C4-2B (cell line): ENCODE results near the gene FOXK1.

Source experiments
- H3K27ac ChIP-seq: fragments of 450-650 bp; 2 replicates; pipeline ENCODE4 v1.5.1; 2017
- CTCF ChIP-seq: fragments of 450-650 bp; conservative IDR thresholded peaks from 2 replicates; pipeline ENCODE4 v1.5.1; 2017; ENCODE audit warnings: mild to moderate bottlenecking
- ZFX ChIP-seq: fragments of 450-650 bp; IDR thresholded peaks from 2 replicates; pipeline ENCODE4 v1.6.1; 2017

Gene FOXK1

GRCh38 chr7:4657640-4658417, 24.3 kb upstream of the FOXK1 start:
- no peak overlapping the region for H3K27ac ChIP-seq

GRCh38 chr7:4659551-4660286, 22.4 kb upstream of the FOXK1 start:
- no peak overlapping the region for H3K27ac ChIP-seq

More at GRCh38 chr7:4657640-4658417, 24.3 kb upstream of the FOXK1 start:
- TF ChIP-seq CTCF: no peak
- TF ChIP-seq ZFX: no peak

GRCh38 chr7:4661871-4662270, 20.2 kb upstream of the FOXK1 start:
- H3K27ac ChIP-seq: peak overlapping the region; percentile 67
- TF ChIP-seq CTCF: no peak
- no peak for TF ChIP-seq ZFX

More at GRCh38 chr7:4659551-4660286, 22.4 kb upstream of the FOXK1 start:
- no peak; the same call in 1 of the 2 replicates for TF ChIP-seq CTCF
- no peak for TF ChIP-seq ZFX

GRCh38 chr7:4663239-4664018, 18.7 kb upstream of the FOXK1 start:
- H3K27ac ChIP-seq: peak overlapping the region; percentile 67
- TF ChIP-seq CTCF (no peak), ZFX (no peak)

GRCh38 chr7:4665661-4666060, 16.4 kb upstream of the FOXK1 start:
- H3K27ac ChIP-seq: no peak overlapping the region

GRCh38 chr7:4667776-4668509, 14.2 kb upstream of the FOXK1 start:
- no peak overlapping the region for H3K27ac ChIP-seq

More at GRCh38 chr7:4665661-4666060, 16.4 kb upstream of the FOXK1 start:
- TF ChIP-seq CTCF: no peak
- no peak for TF ChIP-seq ZFX

More at GRCh38 chr7:4667776-4668509, 14.2 kb upstream of the FOXK1 start:
- TF ChIP-seq ZFX (no peak), CTCF (no peak)
